Smooth muscle cell (in vitro differentiated cells): ENCODE data around the gene CENPC. TPM values are rescaled to one million over a fixed set of nuclear protein-coding genes. Genes with fewer than 3 reads are reported as not detected.

Experiments used
- DNase-seq: peaks from one replicate; lab custom pipeline; 2025; ENCODE audit not compliant: unreplicated experiment; lab: John Stamatoyannopoulos, UW
- H2AFZ ChIP-seq: fragments of 200-600 bp; sonication (generic); 2 replicates; pipeline ENCODE4 v1.6.0; 2016; ENCODE audit warnings: antibody characterized with exemption, low read depth, mild to moderate bottlenecking
- H3F3A ChIP-seq: fragments of 200-600 bp; sonication (generic); 2 replicates; pipeline ENCODE4 v1.6.0; 2017; ENCODE audit warnings: antibody characterized with exemption, low read depth
- H3K27ac ChIP-seq: fragments of 200-600 bp; sonication (generic); 2 replicates; pipeline ENCODE4 v1.5.1; 2016; ENCODE audit warnings: low read depth, mild to moderate bottlenecking
- H3K27me3 ChIP-seq: fragments of 200-600 bp; sonication (generic); 2 replicates; pipeline ENCODE4 v1.6.1; 2016; ENCODE audit warnings: low read depth, mild to moderate bottlenecking
- H3K36me3 ChIP-seq: fragments of 200-600 bp; sonication (generic); 2 replicates; pipeline ENCODE4 v1.5.1; 2016; ENCODE audit warnings: low read depth
- H3K4me1 ChIP-seq: fragments of 200-600 bp; sonication (generic); 2 replicates; pipeline ENCODE4 v1.5.1; 2016; ENCODE audit warnings: low read depth
- H3K4me2 ChIP-seq: fragments of 200-600 bp; sonication (generic); 2 replicates; pipeline ENCODE4 v1.6.0; 2016; ENCODE audit warnings: mild to moderate bottlenecking
- H3K4me3 ChIP-seq: fragments of 200-600 bp; sonication (generic); 2 replicates; pipeline ENCODE4 v1.5.1; 2016; ENCODE audit warnings: mild to moderate bottlenecking
- H3K79me2 ChIP-seq: fragments of 200-600 bp; sonication (generic); 2 replicates; pipeline ENCODE4 v1.6.0; 2016; ENCODE audit warnings: low read depth, mild to moderate bottlenecking
- H3K9ac ChIP-seq: fragments of 200-600 bp; sonication (generic); 2 replicates; pipeline ENCODE4 v1.6.0; 2016; ENCODE audit warnings: low read depth
- H3K9me3 ChIP-seq: fragments of 200-600 bp; sonication (generic); replicated peaks from 2 replicates; pipeline ENCODE4 v1.5.1; 2016; ENCODE audit warnings: low read depth
- H4K20me1 ChIP-seq: fragments of 200-600 bp; sonication (generic); 2 replicates; pipeline ENCODE4 v1.6.0; 2016; ENCODE audit warnings: low read depth
- WGBS: methylation state at CpG from one replicate; pipeline ENCODE4 v1.1.7; 2016; ENCODE audit warnings: low lambda C conversion rate; 5-methylcytosine and 5-hydroxymethylcytosine counted together
- polyA plus RNA-seq: library from polyadenylated mRNA; unstranded; fragments of >200 nt; fragmentation: Nextera tagmentation; extraction: Ambion mirVana; gene quantifications from 2 replicates; pipeline ENCODE4 v1.2.1, GENCODE V29; 2016
- total RNA-seq: library from RNA; depleted of rRNA; stranded (reverse); fragments of >200 nt; gene quantifications from 2 replicates; pipeline ENCODE4 v1.2.3, GENCODE V29; 2014
- TF ChIP-seq, protein P1 (sequence below): fragments of 200-600 bp; sonication (generic); IDR thresholded peaks from 2 replicates; pipeline ENCODE4 v1.5.1; 2017; ENCODE audit warnings: borderline replicate concordance, mild to moderate bottlenecking, antibody characterized with exemption; ENCODE audit not compliant: insufficient read depth, poor library complexity, severe bottlenecking

CENPC gene
- total and polyA plus RNA-seq, 2 experiments from 2014 or later = 11.2 to 22.3 TPM

- H2AFZ ChIP-seq = no peak overlapping the region
- TF ChIP-seq, protein P1, sequence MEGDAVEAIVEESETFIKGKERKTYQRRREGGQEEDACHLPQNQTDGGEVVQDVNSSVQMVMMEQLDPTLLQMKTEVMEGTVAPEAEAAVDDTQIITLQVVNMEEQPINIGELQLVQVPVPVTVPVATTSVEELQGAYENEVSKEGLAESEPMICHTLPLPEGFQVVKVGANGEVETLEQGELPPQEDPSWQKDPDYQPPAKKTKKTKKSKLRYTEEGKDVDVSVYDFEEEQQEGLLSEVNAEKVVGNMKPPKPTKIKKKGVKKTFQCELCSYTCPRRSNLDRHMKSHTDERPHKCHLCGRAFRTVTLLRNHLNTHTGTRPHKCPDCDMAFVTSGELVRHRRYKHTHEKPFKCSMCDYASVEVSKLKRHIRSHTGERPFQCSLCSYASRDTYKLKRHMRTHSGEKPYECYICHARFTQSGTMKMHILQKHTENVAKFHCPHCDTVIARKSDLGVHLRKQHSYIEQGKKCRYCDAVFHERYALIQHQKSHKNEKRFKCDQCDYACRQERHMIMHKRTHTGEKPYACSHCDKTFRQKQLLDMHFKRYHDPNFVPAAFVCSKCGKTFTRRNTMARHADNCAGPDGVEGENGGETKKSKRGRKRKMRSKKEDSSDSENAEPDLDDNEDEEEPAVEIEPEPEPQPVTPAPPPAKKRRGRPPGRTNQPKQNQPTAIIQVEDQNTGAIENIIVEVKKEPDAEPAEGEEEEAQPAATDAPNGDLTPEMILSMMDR = no peak
- no peak overlapping the region for H3K4me2 ChIP-seq
- peaks cover 26% of the 10 kb centered on the region for H3K79me2 ChIP-seq
- no peaks in the 10 kb centered on the region for H3K4me1 ChIP-seq
- H3F3A ChIP-seq = no peaks in the 10 kb centered on the region
- H3K9ac ChIP-seq = no peak overlapping the region
- peaks cover 6% of the 10 kb centered on the region for H3K9me3 ChIP-seq
- H3K27ac ChIP-seq = no peak overlapping the region
- H4K20me1 ChIP-seq = no peaks in the 10 kb centered on the region
- H3K4me3 ChIP-seq = no peak overlapping the region
- peaks cover 12% of the 10 kb centered on the region for H3K36me3 ChIP-seq
- WGBS = 100% methylated on average over 3 of the region's 3 CpGs
- DNase-seq = no peak
- H3K27me3 ChIP-seq = no peaks in the 10 kb centered on the region
Observed at GRCh38 chr4:67480810-67481209, 64.5 kb downstream of the CENPC start.

DNA sequence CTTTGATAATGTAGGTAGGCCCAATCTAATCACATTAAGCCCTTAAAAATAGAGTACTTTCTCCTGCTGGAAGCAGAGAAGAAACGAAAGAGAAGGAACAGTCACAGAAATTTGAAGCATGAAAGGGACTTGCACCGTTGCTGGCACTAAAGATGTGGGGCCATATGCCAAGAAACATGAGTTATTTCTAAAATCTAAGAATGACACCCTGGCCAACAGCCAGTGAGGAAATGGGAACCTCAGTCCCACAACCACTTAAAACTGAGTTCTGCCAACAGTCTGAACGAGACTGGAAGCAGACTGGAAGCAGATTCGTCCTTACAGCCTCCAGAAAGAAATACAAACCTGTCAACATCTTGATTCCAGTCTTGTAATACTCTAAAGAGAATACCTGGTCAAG, 70.1 kb downstream of the CENPC start:
- DNase-seq = no peak
- Histone ChIP-seq H3K4me1 (no peaks in the 10 kb centered on the region), H3K9ac (no peak overlapping the region), H3K4me2 (no peak overlapping the region), H3K36me3 (peaks cover 12% of the 10 kb centered on the region), H3K27me3 (no peaks in the 10 kb centered on the region), H3K9me3 (peaks cover 6% of the 10 kb centered on the region), H3K27ac (no peak overlapping the region), H3K4me3 (no peak overlapping the region), H3K79me2 (peaks cover 17% of the 10 kb centered on the region), H4K20me1 (no peaks in the 10 kb centered on the region), H2AFZ (no peak overlapping the region), H3F3A (no peaks in the 10 kb centered on the region)
- 98% methylated on average over 4 of the region's 4 CpGs for WGBS
- TF ChIP-seq, protein P1 = no peak

DNA sequence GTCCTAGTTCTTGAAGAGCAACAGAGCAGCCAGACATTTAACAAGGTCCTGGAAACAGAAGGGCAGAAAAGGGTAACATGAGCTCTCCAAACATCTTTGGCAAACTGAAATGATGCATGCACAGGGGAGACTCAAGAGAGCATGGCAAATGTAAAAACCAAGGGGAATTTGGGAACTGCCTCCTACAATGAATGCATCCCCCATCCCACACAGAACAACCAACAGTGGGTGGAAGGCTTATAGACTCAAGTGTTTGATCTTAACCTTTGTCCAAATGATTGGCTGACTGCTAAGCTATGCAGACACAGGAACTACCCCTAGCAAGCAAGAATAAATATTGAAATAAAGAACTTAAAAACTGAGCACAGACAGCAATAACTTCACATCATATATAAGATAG, 74.4 kb downstream of the CENPC start:
- Histone ChIP-seq H2AFZ (no peak overlapping the region), H3K27ac (no peak overlapping the region), H3K36me3 (no peaks in the 10 kb centered on the region), H4K20me1 (no peaks in the 10 kb centered on the region), H3F3A (no peaks in the 10 kb centered on the region), H3K4me1 (no peaks in the 10 kb centered on the region), H3K9ac (no peak overlapping the region), H3K27me3 (no peaks in the 10 kb centered on the region), H3K79me2 (no peaks in the 10 kb centered on the region), H3K9me3 (no peaks in the 10 kb centered on the region), H3K4me2 (no peak overlapping the region), H3K4me3 (no peak overlapping the region)
- TF ChIP-seq, protein P1 = no peak
- DNase-seq = no peak

GRCh38 chr4:67468830-67469229, 76.5 kb downstream of the CENPC start:
- H3K4me3 ChIP-seq = no peak overlapping the region
- no peaks in the 10 kb centered on the region for H3K36me3 ChIP-seq
- no peak overlapping the region for H3K4me2 ChIP-seq
- H3K4me1 ChIP-seq = no peaks in the 10 kb centered on the region
- H3K9ac ChIP-seq = no peak overlapping the region
- no peak for DNase-seq
- H3K9me3 ChIP-seq = no peaks in the 10 kb centered on the region
- TF ChIP-seq, protein P1 = no peak
- H2AFZ ChIP-seq = no peak overlapping the region
- no peaks in the 10 kb centered on the region for H3F3A ChIP-seq
- H4K20me1 ChIP-seq = no peaks in the 10 kb centered on the region
- H3K27ac ChIP-seq = no peak overlapping the region
- H3K79me2 ChIP-seq = no peaks in the 10 kb centered on the region
- no peaks in the 10 kb centered on the region for H3K27me3 ChIP-seq
